ENCODE measurements around the gene MAP1LC3B. TPM values are rescaled to one million over a fixed set of nuclear protein-coding genes. Genes with fewer than 3 reads are reported as not detected.
"Not testable (repeated sequence)": the region's sequence is repeated elsewhere in the genome, so short reads cannot be mapped to it uniquely, and the experiment has no call there.

MAP1LC3B gene
- total RNA-seq, 1 experiment from 2014 or later, result 74.7 TPM

- POLR2A ChIA-PET (ENCODE audit: low non-redundant PET), result no interaction called here
- intact Hi-C loops (cut with micrococcal nuclease; ENCODE audit: unreplicated experiment), result no loop called here
- TF ChIP-seq CTCF (conservative IDR thresholded peaks at IDR 0.05; ENCODE audit: low read depth, low read length) (no peak), EZH2 (IDR thresholded peaks at IDR 0.05; ENCODE audit: borderline replicate concordance, low read depth, low read length, poor library complexity, severe bottlenecking) (no peak)
- H3K36me3 ChIP-seq (ENCODE audit: insufficient read depth, low read length, poor library complexity, severe bottlenecking), result peaks cover 4% of the 10 kb centered on the region
- no peak overlapping the region for H3K4me3 ChIP-seq (ENCODE audit: low read depth, low read length, poor library complexity, severe bottlenecking)
- no peak overlapping the region for H3K27ac ChIP-seq (ENCODE audit: low read depth, low read length, poor library complexity, severe bottlenecking)
- H3K27me3 ChIP-seq (replicated peaks; ENCODE audit: insufficient read depth, low read depth, low read length, poor library complexity), result no peaks in the 10 kb centered on the region
- BruUV-seq (replicated peaks), result no TSS peak
- CTCF ChIA-PET, result no interaction called here
- H3K9me3 ChIP-seq (ENCODE audit: low read depth, low read length, poor library complexity, severe bottlenecking), result no peaks in the 10 kb centered on the region
- DNase-seq (ENCODE audit: low spot score), result no peak
- no peaks in the 10 kb centered on the region for H3K4me1 ChIP-seq (ENCODE audit: insufficient read depth, low read length, poor library complexity, severe bottlenecking)
Measured at GRCh38 chr16:87359121-87359520, 33.0 kb upstream of the MAP1LC3B start.

DNA sequence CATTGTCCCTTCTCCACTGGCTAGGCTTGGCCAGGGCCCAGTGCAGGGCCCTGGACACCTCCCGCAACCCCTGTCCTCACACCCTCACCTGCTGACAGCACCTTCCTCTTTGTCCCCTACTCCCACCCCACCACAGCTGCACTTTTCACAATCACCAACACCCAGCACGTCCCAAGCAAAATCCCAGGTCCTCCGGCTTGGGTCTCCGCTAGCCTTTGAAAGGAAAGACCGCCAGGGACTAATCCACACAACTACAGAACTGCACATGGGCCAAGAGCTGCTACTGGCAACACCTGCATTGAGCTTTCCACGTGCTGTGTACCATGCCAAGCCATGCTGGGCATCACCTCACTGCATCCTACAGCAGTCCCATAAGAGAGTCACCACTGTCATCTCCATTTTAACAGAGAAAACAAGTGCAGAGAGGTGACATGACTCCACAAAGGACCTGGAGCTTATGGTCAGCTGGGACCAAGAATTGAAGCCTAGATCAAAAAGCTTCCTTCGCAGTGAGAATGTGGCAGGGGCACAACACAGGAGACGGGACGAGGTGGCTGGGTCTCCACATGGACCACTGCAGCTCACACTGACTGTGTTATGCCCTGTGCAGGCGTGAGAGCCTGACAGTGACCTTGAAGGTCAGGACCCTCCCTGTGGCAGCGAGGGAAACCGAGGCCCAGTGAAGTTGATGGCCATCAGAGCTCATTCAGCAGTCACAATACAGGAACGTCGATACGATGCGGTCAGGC lies 31.1 kb upstream of the MAP1LC3B start:
- Histone ChIP-seq H3K27ac (ENCODE audit: low read depth, low read length, poor library complexity, severe bottlenecking) (no peak overlapping the region), H3K27me3 (replicated peaks; ENCODE audit: insufficient read depth, low read depth, low read length, poor library complexity) (no peaks in the 10 kb centered on the region), H3K36me3 (ENCODE audit: insufficient read depth, low read length, poor library complexity, severe bottlenecking) (peaks cover 4% of the 10 kb centered on the region), H3K4me1 (ENCODE audit: insufficient read depth, low read length, poor library complexity, severe bottlenecking) (no peaks in the 10 kb centered on the region), H3K9me3 (ENCODE audit: low read depth, low read length, poor library complexity, severe bottlenecking) (no peaks in the 10 kb centered on the region), H3K4me3 (ENCODE audit: low read depth, low read length, poor library complexity, severe bottlenecking) (no peak overlapping the region)
- intact Hi-C loops (cut with micrococcal nuclease; ENCODE audit: unreplicated experiment), result no loop called here
- ChIA-PET CTCF (no interaction called here), POLR2A (ENCODE audit: low non-redundant PET) (no interaction called here)
- no TSS peak for BruUV-seq (replicated peaks)
- no peak for TF ChIP-seq CTCF (conservative IDR thresholded peaks at IDR 0.05; ENCODE audit: low read depth, low read length)
- no peak for TF ChIP-seq EZH2 (IDR thresholded peaks at IDR 0.05; ENCODE audit: borderline replicate concordance, low read depth, low read length, poor library complexity, severe bottlenecking)
- DNase-seq (ENCODE audit: low spot score), result no peak

DNA sequence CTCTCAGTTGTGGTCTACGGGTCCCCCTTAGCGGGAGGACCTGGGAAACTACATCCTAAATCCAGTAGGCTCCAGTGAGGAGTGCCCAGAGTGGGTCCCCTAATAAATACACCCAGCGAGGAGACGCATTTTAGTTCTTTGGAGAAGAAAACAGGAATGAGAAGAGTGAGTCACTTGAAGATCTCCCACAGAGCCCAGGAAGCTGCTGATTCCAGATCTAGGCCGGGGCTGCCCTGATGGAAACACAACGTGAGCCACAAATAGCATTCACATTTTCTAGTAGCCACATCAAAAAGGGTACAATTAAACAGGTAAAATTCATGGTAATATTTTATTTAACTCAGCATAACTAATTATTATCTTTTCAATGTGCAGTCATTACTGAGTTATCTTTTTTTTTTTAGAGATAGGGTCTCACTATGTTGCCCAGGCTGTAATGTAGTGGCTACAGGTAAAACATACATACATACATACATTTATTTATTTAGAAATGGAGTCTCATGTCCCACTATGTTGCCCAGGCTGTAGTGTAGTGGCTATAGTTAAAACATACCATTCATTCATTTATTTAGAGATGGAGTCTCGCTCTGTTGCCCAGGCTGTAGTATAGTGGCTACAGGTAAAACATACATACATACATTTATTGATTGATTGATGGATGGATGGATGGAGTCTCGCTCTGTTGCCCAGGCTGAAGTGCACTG lies 30.1 kb upstream of the MAP1LC3B start:
- BruUV-seq (replicated peaks), result no TSS peak
- Histone ChIP-seq H3K27ac (ENCODE audit: low read depth, low read length, poor library complexity, severe bottlenecking) (no peak overlapping the region), H3K4me1 (ENCODE audit: insufficient read depth, low read length, poor library complexity, severe bottlenecking) (no peaks in the 10 kb centered on the region), H3K4me3 (ENCODE audit: low read depth, low read length, poor library complexity, severe bottlenecking) (no peak overlapping the region), H3K27me3 (replicated peaks; ENCODE audit: insufficient read depth, low read depth, low read length, poor library complexity) (no peaks in the 10 kb centered on the region), H3K36me3 (ENCODE audit: insufficient read depth, low read length, poor library complexity, severe bottlenecking) (peaks cover 4% of the 10 kb centered on the region), H3K9me3 (ENCODE audit: low read depth, low read length, poor library complexity, severe bottlenecking) (no peaks in the 10 kb centered on the region)
- POLR2A ChIA-PET (ENCODE audit: low non-redundant PET), result no interaction called here
- CTCF ChIA-PET, result interaction anchor here (0.6 kb wide), 1 partner anchor 65 kb away, joined by 3 read pairs; no protein-coding TSS in a partner anchor
- no peak for DNase-seq (ENCODE audit: low spot score)
- intact Hi-C loops (cut with micrococcal nuclease; ENCODE audit: unreplicated experiment), result no loop called here
- no peak for TF ChIP-seq EZH2 (IDR thresholded peaks at IDR 0.05; ENCODE audit: borderline replicate concordance, low read depth, low read length, poor library complexity, severe bottlenecking)
- TF ChIP-seq CTCF (conservative IDR thresholded peaks at IDR 0.05; ENCODE audit: low read depth, low read length), result no peak

- H3K27me3 ChIP-seq (replicated peaks; ENCODE audit: insufficient read depth, low read depth, low read length, poor library complexity); H3K4me1 ChIP-seq (ENCODE audit: insufficient read depth, low read length, poor library complexity, severe bottlenecking); H3K27ac ChIP-seq (ENCODE audit: low read depth, low read length, poor library complexity, severe bottlenecking); H3K9me3 ChIP-seq (ENCODE audit: low read depth, low read length, poor library complexity, severe bottlenecking); CTCF ChIA-PET; POLR2A ChIA-PET (ENCODE audit: low non-redundant PET); H3K36me3 ChIP-seq (ENCODE audit: insufficient read depth, low read length, poor library complexity, severe bottlenecking); DNase-seq (ENCODE audit: low spot score); intact Hi-C loops (cut with micrococcal nuclease; ENCODE audit: unreplicated experiment); BruUV-seq (replicated peaks); H3K4me3 ChIP-seq (ENCODE audit: low read depth, low read length, poor library complexity, severe bottlenecking): not testable (repeated sequence)
Measured at GRCh38 chr16:87362828-87363559, 29.1 kb upstream of the MAP1LC3B start.

Measured in A673 (cell line).